GM18502 (cell line): Measurements from ENCODE around the gene ATP6V1F.

Source experiments
- ATAC-seq: cut with Tn5 transposase; IDR thresholded peaks from one replicate; pipeline ENCODE4 v1.9.1; 2021; ENCODE audit warnings: mild to moderate bottlenecking; ENCODE audit not compliant: unreplicated experiment, poor library complexity

Gene ATP6V1F

GRCh38 chr7:128867241-128867640 is 4.6 kb downstream of the ATP6V1F start:
- no peak for ATAC-seq

GRCh38 chr7:128867842-128868623 is 5.4 kb downstream of the ATP6V1F start:
- ATAC-seq, result no peak

GRCh38 chr7:128868624-128869137 is 6.0 kb downstream of the ATP6V1F start:
- ATAC-seq, result no peak

GRCh38 chr7:128869138-128869943 is 6.7 kb downstream of the ATP6V1F start:
- ATAC-seq, result peak; percentile 77

GRCh38 chr7:128869944-128870285 is 7.3 kb downstream of the ATP6V1F start:
- ATAC-seq, result peak; percentile 5

GRCh38 chr7:128871050-128871449 is 8.4 kb downstream of the ATP6V1F start:
- ATAC-seq, result no peak

GRCh38 chr7:128872394-128872824 is 9.8 kb downstream of the ATP6V1F start:
- ATAC-seq, result no peak

GRCh38 chr7:128873234-128873633 is 10.6 kb downstream of the ATP6V1F start:
- no peak for ATAC-seq

- no peak for ATAC-seq
Measured at GRCh38 chr7:128874140-128875031, 11.7 kb downstream of the ATP6V1F start.

GRCh38 chr7:128875523-128875948 is 12.9 kb downstream of the ATP6V1F start:
- ATAC-seq, result no peak

- no peak for ATAC-seq
Measured at GRCh38 chr7:128876127-128876526, 13.5 kb downstream of the ATP6V1F start.

GRCh38 chr7:128876586-128876977 is 13.9 kb downstream of the ATP6V1F start:
- no peak for ATAC-seq

GRCh38 chr7:128876978-128877755 is 14.5 kb downstream of the ATP6V1F start:
- no peak for ATAC-seq

GRCh38 chr7:128877756-128878120 is 15.1 kb downstream of the ATP6V1F start:
- no peak for ATAC-seq

- ATAC-seq, result no peak
Measured at GRCh38 chr7:128878226-128879105, 15.8 kb downstream of the ATP6V1F start.

GRCh38 chr7:128879461-128879938 is 16.8 kb downstream of the ATP6V1F start:
- ATAC-seq, result no peak

GRCh38 chr7:128879939-128880746 is 17.5 kb downstream of the ATP6V1F start:
- ATAC-seq, result no peak
